PC-9 (cell line): ENCODE results near the gene MMD. TPM values are rescaled to one million over a fixed set of nuclear protein-coding genes. Genes with fewer than 3 reads are reported as not detected.

Source experiments
- BruUV-seq: library from RNA; stranded (reverse); fragments of 400-500 nt; replicated peaks from 2 replicates; lab custom pipeline; 2021; lab: Mats Ljungman, UMichigan
- CTCF ChIA-PET: fragments of 300-600 bp; sonication (Branson Sonifier 250); formaldehyde crosslinking; loops from one replicate; lab custom pipeline; 2022; ENCODE audit warnings: antibody characterized with exemption; lab: Charles Lee
- POLR2A ChIA-PET: fragments of 300-600 bp; sonication (Branson Sonifier 250); formaldehyde crosslinking; loops from one replicate; lab custom pipeline; 2022; ENCODE audit warnings: antibody characterized with exemption; ENCODE audit not compliant: unreplicated experiment; lab: Charles Lee
- DNase-seq, 2 experiments: peaks; one replicate each; pipeline versions ENCODE4 v3.0.0 to v3.0.0-alpha.2; 2015 to 2022; ENCODE audit warnings: mixed read lengths in 1 of 2
- H2AFZ ChIP-seq: fragments of 200-600 bp; sonication (generic); 2 replicates; pipeline ENCODE4 v1.8.1; 2017; ENCODE audit warnings: antibody characterized with exemption
- H3F3A ChIP-seq: fragments of 200-600 bp; sonication (generic); 2 replicates; pipeline ENCODE4 v1.8.1; 2017; ENCODE audit warnings: antibody characterized with exemption, mild to moderate bottlenecking, low read depth; ENCODE audit not compliant: insufficient read depth
- H3K27ac ChIP-seq: fragments of 200-600 bp; sonication (generic); 2 replicates; pipeline ENCODE4 v1.6.1; 2016; ENCODE audit warnings: mixed run types
- H3K27me3 ChIP-seq: fragments of 200-600 bp; sonication (generic); 2 replicates; pipeline ENCODE4 v1.6.1; 2016; ENCODE audit warnings: low read depth, mixed run types; ENCODE audit not compliant: insufficient read depth
- H3K36me3 ChIP-seq: fragments of 200-600 bp; sonication (generic); 2 replicates; pipeline ENCODE4 v1.6.1; 2016; ENCODE audit warnings: low read depth, mixed run types
- H3K4me1 ChIP-seq: fragments of 200-600 bp; sonication (generic); replicated peaks from 2 replicates; pipeline ENCODE4 v1.6.1; 2016; ENCODE audit warnings: mixed run types; ENCODE audit not compliant: insufficient read depth
- H3K4me2 ChIP-seq: fragments of 200-600 bp; sonication (generic); 2 replicates; pipeline ENCODE4 v1.6.1; 2017; ENCODE audit warnings: mixed run types
- H3K4me3 ChIP-seq: fragments of 200-600 bp; sonication (generic); 2 replicates; pipeline ENCODE4 v1.6.1; 2016; ENCODE audit warnings: mixed run types
- H3K79me2 ChIP-seq: fragments of 200-600 bp; sonication (generic); 2 replicates; pipeline ENCODE4 v1.6.1; 2017; ENCODE audit warnings: low read depth, mixed run types
- H3K9me2 ChIP-seq: fragments of 200-600 bp; sonication (generic); 2 replicates; pipeline ENCODE4 v1.8.1; 2017; ENCODE audit warnings: mild to moderate bottlenecking; ENCODE audit not compliant: insufficient read depth
- H3K9me3 ChIP-seq: fragments of 200-600 bp; sonication (generic); 2 replicates; pipeline ENCODE4 v1.8.1; 2016; ENCODE audit warnings: low read depth; ENCODE audit not compliant: insufficient read depth
- H4K20me1 ChIP-seq: fragments of 200-600 bp; sonication (generic); 2 replicates; pipeline ENCODE4 v1.8.1; 2017; ENCODE audit not compliant: insufficient read depth
- CTCF ChIP-seq: fragments of 200-600 bp; sonication (generic); conservative IDR thresholded peaks from 2 replicates; pipeline ENCODE4 v1.6.1; 2017; ENCODE audit warnings: mixed run types, antibody characterized with exemption, mild to moderate bottlenecking, moderate library complexity
- EZH2 ChIP-seq: fragments of 200-600 bp; sonication (generic); IDR thresholded peaks from 2 replicates; pipeline ENCODE4 v1.8.0; 2017; ENCODE audit warnings: antibody characterized with exemption, low read depth
- intact Hi-C: fragments of 100-400 bp; cut with micrococcal nuclease; formaldehyde crosslinking; loops from one replicate; pipeline ENCODE4 v1.10.0; 2022; ENCODE audit not compliant: unreplicated experiment
- total RNA-seq: library from RNA; stranded (reverse); gene quantifications from 2 replicates; pipeline ENCODE4 v1.2.3, GENCODE V29; 2021

The MMD gene
- total RNA-seq, 1 experiment from 2014 or later: 7.2 TPM

GRCh38 chr17:55454906-55455474 is 33.4 kb upstream of the MMD start:
- no peaks in the 10 kb centered on the region for H3K9me2 ChIP-seq
- intact Hi-C loops: no loop called here
- CTCF ChIA-PET: no interaction called here
- no peak for TF ChIP-seq CTCF
- no peak for TF ChIP-seq EZH2
- peaks cover 36% of the 10 kb centered on the region for H3F3A ChIP-seq
- H4K20me1 ChIP-seq: no peaks in the 10 kb centered on the region
- peak in 1 of 2 experiments; percentile 94 for DNase-seq
- H3K79me2 ChIP-seq: no peaks in the 10 kb centered on the region
- no peaks in the 10 kb centered on the region for H3K36me3 ChIP-seq
- POLR2A ChIA-PET: interaction anchor here (0.7 kb wide), 1 partner anchor 44 kb away, joined by 7 read pairs; no protein-coding TSS in a partner anchor
- H2AFZ ChIP-seq: no peak overlapping the region
- no peaks in the 10 kb centered on the region for H3K27me3 ChIP-seq
- peak overlapping the region; percentile 42 for H3K4me2 ChIP-seq
- H3K4me1 ChIP-seq: peaks cover 76% of the 10 kb centered on the region
- no peaks in the 10 kb centered on the region for H3K9me3 ChIP-seq
- H3K4me3 ChIP-seq: no peak overlapping the region
- BruUV-seq: no TSS peak
- H3K27ac ChIP-seq: peak overlapping the region; percentile 6; the same call in 1 of the 2 replicates

GRCh38 chr17:55453839-55454557 is 32.4 kb upstream of the MMD start:
- DNase-seq: no peak
- TF ChIP-seq CTCF (no peak), EZH2 (no peak)
- ChIA-PET CTCF (no interaction called here), POLR2A (no interaction called here)
- Histone ChIP-seq H3K79me2 (no peaks in the 10 kb centered on the region), H3K36me3 (no peaks in the 10 kb centered on the region), H2AFZ (no peak overlapping the region), H3F3A (peaks cover 39% of the 10 kb centered on the region), H3K27ac (no peak overlapping the region), H3K27me3 (no peaks in the 10 kb centered on the region), H3K9me3 (no peaks in the 10 kb centered on the region), H4K20me1 (no peaks in the 10 kb centered on the region), H3K4me3 (no peak overlapping the region), H3K4me1 (peaks cover 72% of the 10 kb centered on the region), H3K4me2 (peak overlapping the region; percentile 42; the same call in 1 of the 2 replicates), H3K9me2 (no peaks in the 10 kb centered on the region)
- intact Hi-C loops: no loop called here
- no TSS peak for BruUV-seq

- ChIA-PET CTCF (interaction anchor here (0.6 kb wide), 1 partner anchor 360 kb away, joined by 12 read pairs; no protein-coding TSS in a partner anchor), POLR2A (no interaction called here)
- no peaks in the 10 kb centered on the region for H3K9me3 ChIP-seq
- H4K20me1 ChIP-seq: no peaks in the 10 kb centered on the region
- 0 out of 2 replicates have a peak overlapping the region, but pooled peaks have one; percentile 0 for H3K27ac ChIP-seq
- H3K27me3 ChIP-seq: no peaks in the 10 kb centered on the region
- H3K36me3 ChIP-seq: no peaks in the 10 kb centered on the region
- no peak for TF ChIP-seq EZH2
- no peak for TF ChIP-seq CTCF
- H3K4me3 ChIP-seq: no peak overlapping the region
- BruUV-seq: no TSS peak
- H3K79me2 ChIP-seq: no peaks in the 10 kb centered on the region
- H3K9me2 ChIP-seq: no peaks in the 10 kb centered on the region
- peaks cover 46% of the 10 kb centered on the region for H3F3A ChIP-seq
- intact Hi-C loops: no loop called here
- H3K4me1 ChIP-seq: peaks cover 71% of the 10 kb centered on the region
- peak in 1 of 2 experiments; percentile 42 for DNase-seq
- peak overlapping the region; percentile 33 for H3K4me2 ChIP-seq
- H2AFZ ChIP-seq: no peak overlapping the region
Measured at GRCh38 chr17:55452139-55452790, 30.6 kb upstream of the MMD start.
